HepG2 (cell line): ENCODE data around the gene MEMO1. TPM values are rescaled to one million over a fixed set of nuclear protein-coding genes. Genes with fewer than 3 reads are reported as not detected.
A peak's percentile ranks its signal among the peaks of the same experiment; 100 is the strongest.
"Not testable (repeated sequence)": the region's sequence is repeated elsewhere in the genome, so short reads cannot be mapped to it uniquely, and the experiment has no call there.

Source experiments
- ATAC-seq: fragments of 200-7000 bp; cut with Tn5 transposase; 3 replicates; pipeline ENCODE4 v1.9.1; 2020; ENCODE audit warnings: mild to moderate bottlenecking, moderate library complexity
- BruUV-seq: library from RNA; stranded (reverse); fragments of 400-500 nt; replicated peaks from 2 replicates; lab custom pipeline; 2021; lab: Mats Ljungman, UMichigan
- CTCF ChIA-PET: fragments of 300-600 bp; formaldehyde crosslinking; extraction: SDS; loops from one replicate; lab custom pipeline; 2021; ENCODE audit warnings: low total read pairs, inconsistent platforms, low intra/inter-chr PET ratio; lab: Yijun Ruan, JAX
- POLR2A ChIA-PET: fragments of 350-600 bp; sonication (Branson Sonifier 250); formaldehyde crosslinking; loops from one replicate; lab custom pipeline; 2020; ENCODE audit warnings: antibody characterized with exemption, inconsistent platforms; lab: Yijun Ruan, JAX
- DNase-seq: peaks from one replicate; pipeline ENCODE4 v3.0.0-alpha.2; 2015; ENCODE audit warnings: low spot score
- FAIRE-seq: peaks from 3 replicates; lab custom pipeline; 2011; peaks lifted over from hg19 to GRCh38; lab: Jason Lieb, UNC
- H2AFZ ChIP-seq: one replicate; pipeline ENCODE4 v1.6.1; 2011; ENCODE audit warnings: low read length, inconsistent platforms
- H3K27ac ChIP-seq: fragments of 300-600 bp; 3 replicates; pipeline ENCODE4 v1.8.0; 2011; ENCODE audit warnings: mixed run types, mild to moderate bottlenecking, mixed read lengths, low read length, inconsistent platforms; ENCODE audit not compliant: insufficient read depth; ENCODE audit errors: extremely low read length
- H3K27me3 ChIP-seq, 2 experiments: fragments of 200-600 bp in 1 of 2; 2 replicates in 1 of 2; 3 replicates in 1 of 2; pipeline versions ENCODE4 v1.6.0 to v1.8.0; 2011; ENCODE audit warnings: low read length in 2 of 2, mild to moderate bottlenecking in 2 of 2, moderate library complexity in 2 of 2, inconsistent platforms in 1 of 2; ENCODE audit not compliant: insufficient read depth in 2 of 2, control insufficient read depth in 1 of 2
- H3K36me3 ChIP-seq, 2 experiments: fragments of 200-600 bp in 1 of 2; replicated peaks in 1 of 2; 2 replicates in 1 of 2; 3 replicates in 1 of 2; pipeline versions ENCODE4 v1.5.1 to v1.8.0; 2011; ENCODE audit warnings: low read length in 2 of 2, inconsistent platforms in 1 of 2; ENCODE audit not compliant: insufficient read depth in 2 of 2, control insufficient read depth in 1 of 2
- H3K4me1 ChIP-seq: 2 replicates; pipeline ENCODE4 v1.5.1; 2012; ENCODE audit warnings: low read length, inconsistent platforms; ENCODE audit not compliant: insufficient read depth
- H3K4me2 ChIP-seq: 2 replicates; pipeline ENCODE4 v1.6.0; 2011; ENCODE audit warnings: low read depth, low read length, inconsistent platforms
- H3K4me3 ChIP-seq, 3 experiments: fragments of 200-600 bp in 1 of 3; sonication (generic), shearing (Covaris generic) in 1 of 3; replicated peaks in 1 of 3; 2 replicates each; pipeline ENCODE4 v1.5.1; 2011 to 2016; ENCODE audit warnings: low read length in 3 of 3, inconsistent platforms in 2 of 3, low read depth in 2 of 3, mild to moderate bottlenecking in 2 of 3, control low read depth in 1 of 3, mixed read lengths in 1 of 3; ENCODE audit not compliant: insufficient read depth in 1 of 3
- H3K79me2 ChIP-seq: one replicate; pipeline ENCODE4 v1.6.1; 2011; ENCODE audit warnings: low read length, inconsistent platforms; ENCODE audit not compliant: insufficient read depth
- H3K9ac ChIP-seq: 2 replicates; pipeline ENCODE4 v1.6.0; 2011; ENCODE audit warnings: mild to moderate bottlenecking, low read depth, low read length, inconsistent platforms; ENCODE audit not compliant: insufficient read depth
- H3K9me3 ChIP-seq: 2 replicates; pipeline ENCODE4 v1.5.1; 2012; ENCODE audit warnings: mild to moderate bottlenecking, low read length
- H4K20me1 ChIP-seq: 2 replicates; pipeline ENCODE4 v1.6.0; 2011; ENCODE audit warnings: inconsistent platforms, mild to moderate bottlenecking, low read length, moderate library complexity; ENCODE audit not compliant: insufficient read depth
- HNRNPK ChIP-seq: fragments of 200-400 bp; formaldehyde crosslinking; IDR thresholded peaks from 2 replicates; pipeline ENCODE4 v1.6.1; 2018; ENCODE audit warnings: low read length, low read depth, moderate library complexity, mild to moderate bottlenecking; ENCODE audit not compliant: poor library complexity, severe bottlenecking
- YEATS2 ChIP-seq: sonication (generic); formaldehyde crosslinking; IDR thresholded peaks from 2 replicates; pipeline ENCODE4 v1.4.0; 2020; ENCODE audit warnings: missing genetic modification reagents, borderline replicate concordance
- WGBS: methylation state at CpG from one replicate; pipeline ENCODE4 v1.1.6; 2017; ENCODE audit warnings: low lambda C conversion rate; 5-methylcytosine and 5-hydroxymethylcytosine counted together
- in situ Hi-C: cut with HindIII; loops from 2 replicates; pipeline ENCODE4 v1.10.0; 2017; ENCODE audit warnings: low pct_unique_long_range_greater_than_20kb; ENCODE audit not compliant: extremely low pct_ligation_motif_present
- intact Hi-C: fragments of 100-400 bp; cut with micrococcal nuclease; formaldehyde crosslinking; loops from one replicate; pipeline ENCODE4 v1.10.0; 2022; ENCODE audit not compliant: unreplicated experiment
- polyA plus RNA-seq, 8 experiments: library from polyadenylated mRNA; depleted of rRNA in 3 of 8; stranded (reverse) in 7 of 8; unstranded in 1 of 8; fragments of >200 nt; fragmentation: Illumina TruSeq in 4 of 8; extraction: Trizol in 4 of 8; gene quantifications; 2 replicates each; pipeline versions ENCODE4 v1.2.1 to v1.2.3, GENCODE V29; 2011 to 2016; ENCODE audit warnings: low read depth in 4 of 8, missing spikeins in 1 of 8, mixed read lengths in 1 of 8; ENCODE audit not compliant: insufficient read depth in 1 of 8
- total RNA-seq, 5 experiments: library from RNA; depleted of rRNA; stranded (reverse); fragments of >200 nt; fragmentation: Illumina TruSeq; extraction: Trizol; gene quantifications; 2 replicates each; pipeline ENCODE4 v1.2.3, GENCODE V29; 2016; ENCODE audit warnings: low read depth in 1 of 5
- TF ChIP-seq, protein P1 (sequence below): sonication (generic); formaldehyde crosslinking; IDR thresholded peaks from 2 replicates; pipeline ENCODE4 v1.5.0; 2020; ENCODE audit warnings: mild to moderate bottlenecking, missing genetic modification reagents

The MEMO1 gene
- total and polyA plus RNA-seq, 2 of the 13 experiments (the other 11 are each of a cell fraction or from before 2014, with no cell fraction given) = 69.8 to 81.6 TPM

DNA sequence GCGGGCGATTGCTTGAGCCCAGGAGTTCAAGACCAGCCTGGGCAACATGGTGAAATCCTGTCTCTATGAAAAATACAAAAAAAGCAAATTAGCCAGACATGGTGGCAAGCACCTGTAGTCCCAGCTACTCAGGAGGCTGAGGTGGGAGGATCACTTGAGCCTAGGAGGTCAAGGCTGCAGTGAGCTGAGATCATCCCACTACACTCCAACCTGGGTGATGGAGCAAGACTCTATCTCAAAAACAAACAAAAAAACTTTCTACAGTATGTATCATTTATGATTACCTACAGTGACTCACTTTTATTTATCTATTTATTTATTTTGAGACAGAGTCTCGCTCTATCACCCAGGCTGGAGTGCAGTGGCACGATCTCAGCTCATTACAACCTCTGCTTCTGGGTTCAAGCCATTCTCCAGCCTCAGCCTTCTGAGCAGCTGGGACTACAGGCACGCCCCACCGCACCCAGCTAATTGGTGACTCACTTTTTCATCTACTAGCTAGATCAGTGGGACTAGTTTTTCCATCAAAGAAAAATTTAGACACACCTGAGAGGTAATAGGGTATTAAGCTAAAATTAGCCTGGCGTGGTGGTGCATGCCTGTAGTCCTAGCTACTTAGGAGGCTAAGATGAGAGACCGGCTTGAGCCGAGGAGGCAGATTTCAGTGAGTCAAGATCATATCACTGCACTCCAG, 8.1 kb upstream of the MEMO1 start:
- H3K9ac ChIP-seq, H3K27ac ChIP-seq, in situ Hi-C loops, H3K4me1 ChIP-seq, intact Hi-C loops, FAIRE-seq, BruUV-seq, CTCF ChIA-PET, H3K4me2 ChIP-seq, H3K4me3 ChIP-seq, H4K20me1 ChIP-seq, DNase-seq, H3K9me3 ChIP-seq, H3K27me3 ChIP-seq, H3K79me2 ChIP-seq, H2AFZ ChIP-seq: not testable (repeated sequence)
- WGBS = 97% methylated on average over 9 of the region's 9 CpGs
- peak; percentile 35 for ATAC-seq
- peaks cover 5 to 30% of the 10 kb centered on the region in 2 experiments for H3K36me3 ChIP-seq
- TF ChIP-seq, protein P1, sequence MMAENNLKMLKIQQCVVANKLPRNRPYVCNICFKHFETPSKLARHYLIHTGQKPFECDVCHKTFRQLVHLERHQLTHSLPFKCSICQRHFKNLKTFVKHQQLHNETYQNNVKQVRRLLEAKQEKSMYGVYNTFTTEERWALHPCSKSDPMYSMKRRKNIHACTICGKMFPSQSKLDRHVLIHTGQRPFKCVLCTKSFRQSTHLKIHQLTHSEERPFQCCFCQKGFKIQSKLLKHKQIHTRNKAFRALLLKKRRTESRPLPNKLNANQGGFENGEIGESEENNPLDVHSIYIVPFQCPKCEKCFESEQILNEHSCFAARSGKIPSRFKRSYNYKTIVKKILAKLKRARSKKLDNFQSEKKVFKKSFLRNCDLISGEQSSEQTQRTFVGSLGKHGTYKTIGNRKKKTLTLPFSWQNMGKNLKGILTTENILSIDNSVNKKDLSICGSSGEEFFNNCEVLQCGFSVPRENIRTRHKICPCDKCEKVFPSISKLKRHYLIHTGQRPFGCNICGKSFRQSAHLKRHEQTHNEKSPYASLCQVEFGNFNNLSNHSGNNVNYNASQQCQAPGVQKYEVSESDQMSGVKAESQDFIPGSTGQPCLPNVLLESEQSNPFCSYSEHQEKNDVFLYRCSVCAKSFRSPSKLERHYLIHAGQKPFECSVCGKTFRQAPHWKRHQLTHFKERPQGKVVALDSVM (CRISPR knock-in tag) = peak; percentile 64
- POLR2A ChIA-PET = interaction anchor here (0.7 to 2.5 kb wide), 5 partner anchors 7 to 44 kb away, joined by 3 to 11 read pairs (median 5); partner anchors contain the start of genes DPY30 and SPAST

- Histone ChIP-seq H3K36me3 (no peaks in the 10 kb centered on the region; a peak in 1 of 5 replicates), H3K79me2 (peaks cover 18% of the 10 kb centered on the region), H2AFZ (no peak overlapping the region), H3K27me3 (no peaks in the 10 kb centered on the region; a peak in 1 of 5 replicates), H3K4me1 (peaks cover 21% of the 10 kb centered on the region), H3K4me3 (no peak overlapping the region), H3K27ac (no peak overlapping the region), H4K20me1 (peaks cover 14% of the 10 kb centered on the region), H3K9ac (no peak overlapping the region), H3K9me3 (no peaks in the 10 kb centered on the region), H3K4me2 (no peak overlapping the region)
- DNase-seq (no peak), FAIRE-seq (no peak), ATAC-seq (no peak)
- intact Hi-C loops = no loop called here
- BruUV-seq = no TSS peak
- CTCF ChIA-PET = no interaction called here
- WGBS = 98% methylated on average over 1 of the region's 1 CpG
- POLR2A ChIA-PET = interaction anchor here (1.1 kb wide), 2 partner anchors 27 to 49 kb away, joined by 3 to 4 read pairs; partner anchors contain the start of gene DPY30
- in situ Hi-C loops = no loop called here
- peak; percentile 69 for TF ChIP-seq HNRNPK
- TF ChIP-seq YEATS2 (CRISPR knock-in tag) = no peak
Measured at GRCh38 chr2:32012872-32013271, 2.1 kb upstream of the MEMO1 start.
